GM12892 (cell line): ENCODE results near the gene QRICH2.
"Not testable (repeated sequence)": the region's sequence is repeated elsewhere in the genome, so short reads cannot be mapped to it uniquely, and the experiment has no call there.

ENCODE experiments used
- DNase-seq: peaks from one replicate; pipeline ENCODE4 v3.0.0; 2011; ENCODE audit not compliant: insufficient read length
- FAIRE-seq: peaks from 2 replicates; lab custom pipeline; 2011; peaks lifted over from hg19 to GRCh38; lab: Jason Lieb, UNC
- POLR2A ChIP-seq: IDR thresholded peaks from 2 replicates; pipeline ENCODE4 v1.6.1; 2011; ENCODE audit warnings: low read depth, low read length, control low read depth
- POLR2AphosphoS5 ChIP-seq: IDR thresholded peaks from 2 replicates; pipeline ENCODE4 v1.6.1; 2011; ENCODE audit warnings: low read depth, low read length, control low read depth
- TAF1 ChIP-seq: IDR thresholded peaks from 2 replicates; pipeline ENCODE4 v1.6.1; 2011; ENCODE audit warnings: low read depth, mild to moderate bottlenecking, control low read depth, low read length, borderline replicate concordance

The QRICH2 gene

GRCh38 chr17:76235883-76236282, 72.2 kb downstream of the QRICH2 start:
- no peak for FAIRE-seq
- no peak for DNase-seq
- TF ChIP-seq POLR2AphosphoS5 (no peak), TAF1 (no peak)

- FAIRE-seq (peak; percentile 84), DNase-seq (no peak)
- TF ChIP-seq POLR2A (no peak), TAF1 (no peak), POLR2AphosphoS5 (no peak)
Observed at GRCh38 chr17:76234354-76234679, 73.8 kb downstream of the QRICH2 start.

- peak; percentile 44 for FAIRE-seq
- no peak for DNase-seq
- no peak for TF ChIP-seq POLR2A
- no peak for TF ChIP-seq TAF1
- TF ChIP-seq POLR2AphosphoS5 = no peak
Observed at GRCh38 chr17:76233588-76234353, 74.3 kb downstream of the QRICH2 start.

GRCh38 chr17:76232342-76232741, 75.7 kb downstream of the QRICH2 start:
- no peak for TF ChIP-seq POLR2A
- no peak for TF ChIP-seq POLR2AphosphoS5
- TF ChIP-seq TAF1 = no peak
- FAIRE-seq = no peak
- DNase-seq = no peak

GRCh38 chr17:76226749-76227148, 81.3 kb downstream of the QRICH2 start:
- not testable (repeated sequence) for DNase-seq, FAIRE-seq

- DNase-seq, FAIRE-seq: not testable (repeated sequence)
Observed at GRCh38 chr17:76225373-76226086, 82.5 kb downstream of the QRICH2 start.
